GM23338 (cell line): ENCODE data around the gene BPI. TPM values are rescaled to one million over a fixed set of nuclear protein-coding genes. Genes with fewer than 3 reads are reported as not detected.
"Not testable (repeated sequence)": the region's sequence is repeated elsewhere in the genome, so short reads cannot be mapped to it uniquely, and the experiment has no call there.

ENCODE experiments used
- ATAC-seq: fragments of 200-7000 bp; cut with Tn5 transposase; 3 replicates; pipeline ENCODE4 v1.9.1; 2020
- DNase-seq: peaks from one replicate; pipeline ENCODE4 v3.0.0-alpha.2; 2015; ENCODE audit warnings: low spot score
- H2AFZ ChIP-seq: fragments of 200-600 bp; sonication (generic); 2 replicates; pipeline ENCODE4 v1.8.0; 2016; ENCODE audit warnings: antibody characterized with exemption, mild to moderate bottlenecking, moderate library complexity
- H3F3A ChIP-seq: fragments of 200-600 bp; sonication (generic); replicated peaks from 2 replicates; pipeline ENCODE4 v1.8.0; 2017; ENCODE audit warnings: antibody characterized with exemption, mixed run types, low read depth
- H3K27ac ChIP-seq: fragments of 200-600 bp; sonication (generic); 2 replicates; pipeline ENCODE4 v1.6.1; 2016; ENCODE audit warnings: low read depth
- H3K27me3 ChIP-seq: fragments of 200-600 bp; sonication (generic); 2 replicates; pipeline ENCODE4 v1.8.0; 2016; ENCODE audit warnings: mild to moderate bottlenecking, mixed run types, moderate library complexity; ENCODE audit not compliant: insufficient read depth
- H3K36me3 ChIP-seq: fragments of 200-600 bp; sonication (generic); 2 replicates; pipeline ENCODE4 v1.8.0; 2016; ENCODE audit warnings: mild to moderate bottlenecking; ENCODE audit not compliant: insufficient read depth
- H3K4me1 ChIP-seq: fragments of 200-600 bp; sonication (generic); 2 replicates; pipeline ENCODE4 v1.8.0; 2016; ENCODE audit warnings: mild to moderate bottlenecking, moderate library complexity; ENCODE audit not compliant: insufficient read depth
- H3K4me2 ChIP-seq: fragments of 200-600 bp; sonication (generic); 2 replicates; pipeline ENCODE4 v1.7.1; 2017; ENCODE audit warnings: mixed run types
- H3K4me3 ChIP-seq: fragments of 200-600 bp; sonication (generic); 2 replicates; pipeline ENCODE4 v1.6.1; 2016; ENCODE audit warnings: mixed run types
- H3K79me2 ChIP-seq: fragments of 200-600 bp; sonication (generic); replicated peaks from 2 replicates; pipeline ENCODE4 v1.8.0; 2017; ENCODE audit warnings: mild to moderate bottlenecking; ENCODE audit not compliant: insufficient read depth
- H3K9me2 ChIP-seq: fragments of 200-600 bp; sonication (generic); 2 replicates; pipeline ENCODE4 v1.8.0; 2017; ENCODE audit not compliant: insufficient read depth
- H4K20me1 ChIP-seq: fragments of 200-600 bp; sonication (generic); replicated peaks from 2 replicates; pipeline ENCODE4 v1.8.0; 2017; ENCODE audit warnings: mild to moderate bottlenecking; ENCODE audit not compliant: insufficient read depth
- H3K27ac Mint-ChIP-seq: 2 replicates; pipeline ENCODE4 v1.8.0; 2020; ENCODE audit warnings: inconsistent platforms, mild to moderate bottlenecking, moderate library complexity, mixed read lengths
- H3K27me3 Mint-ChIP-seq: 3 replicates; pipeline ENCODE4 v1.8.0; 2022; ENCODE audit warnings: low read depth, mild to moderate bottlenecking, moderate library complexity, mixed read lengths, inconsistent platforms; ENCODE audit not compliant: insufficient read depth, poor library complexity
- H3K36me3 Mint-ChIP-seq: 3 replicates; pipeline ENCODE4 v1.8.0; 2021; ENCODE audit warnings: low read depth, mild to moderate bottlenecking, inconsistent platforms, moderate library complexity, mixed read lengths
- H3K4me1 Mint-ChIP-seq: 3 replicates; pipeline ENCODE4 v1.8.0; 2020; ENCODE audit warnings: mild to moderate bottlenecking, inconsistent platforms, mixed read lengths
- H3K4me3 Mint-ChIP-seq: 3 replicates; pipeline ENCODE4 v1.8.0; 2021; ENCODE audit warnings: moderate library complexity, mild to moderate bottlenecking, inconsistent platforms, mixed read lengths
- H3K9me3 Mint-ChIP-seq: 3 replicates; pipeline ENCODE4 v1.8.0; 2020; ENCODE audit warnings: moderate library complexity, mild to moderate bottlenecking, inconsistent platforms, mixed read lengths
- EZH2 ChIP-seq: fragments of 200-600 bp; sonication (generic); IDR thresholded peaks from one replicate; pipeline ENCODE4 v1.8.0; 2017; ENCODE audit warnings: antibody characterized with exemption, mild to moderate bottlenecking, low read depth; ENCODE audit not compliant: unreplicated experiment
- EZH2phosphoT487 ChIP-seq: fragments of 200-600 bp; sonication (generic); IDR thresholded peaks from one replicate; pipeline ENCODE4 v1.8.1; 2018; ENCODE audit warnings: antibody characterized with exemption; ENCODE audit not compliant: unreplicated experiment
- POLR2AphosphoS5 ChIP-seq: IDR thresholded peaks from 2 replicates; pipeline ENCODE4 v1.6.1; 2016; ENCODE audit warnings: antibody characterized with exemption, low read depth
- STAT1 ChIP-seq: IDR thresholded peaks from one replicate; pipeline ENCODE4 v1.6.1; 2016; ENCODE audit warnings: antibody characterized with exemption; ENCODE audit not compliant: unreplicated experiment
- ZNF114 ChIP-seq: fragments of 250-450 bp; sonication (Bioruptor Pico); IDR thresholded peaks from 2 replicates; pipeline ENCODE4 v1.5.0; 2020; ENCODE audit warnings: mild to moderate bottlenecking, moderate library complexity
- polyA plus RNA-seq: library from polyadenylated mRNA; unstranded; fragments of >200 nt; fragmentation: Nextera tagmentation; extraction: Ambion mirVana; gene quantifications from 2 replicates; pipeline ENCODE4 v1.2.1, GENCODE V29; 2016
- total RNA-seq: library from RNA; depleted of rRNA; stranded (reverse); fragments of >200 nt; shearing (Covaris generic); gene quantifications from 2 replicates; pipeline ENCODE4 v1.2.3, GENCODE V29; 2014
- TF ChIP-seq, protein P1 (sequence below), 2 experiments: fragments of 200-600 bp in 1 of 2; sonication (generic) in 1 of 2; conservative IDR thresholded peaks; 2 replicates each; pipeline versions ENCODE4 v1.5.1 to v1.6.1; 2016 to 2017; ENCODE audit warnings: antibody characterized with exemption in 2 of 2, low read depth in 2 of 2, mild to moderate bottlenecking in 2 of 2, moderate library complexity in 1 of 2
- TF ChIP-seq, protein P2 (sequence below): fragments of 250-450 bp; sonication (Bioruptor Pico); IDR thresholded peaks from 2 replicates; pipeline ENCODE4 v1.5.0; 2020; ENCODE audit warnings: mild to moderate bottlenecking, moderate library complexity

The BPI gene
- total and polyA plus RNA-seq, 2 experiments from 2014 or later = not detected

DNA sequence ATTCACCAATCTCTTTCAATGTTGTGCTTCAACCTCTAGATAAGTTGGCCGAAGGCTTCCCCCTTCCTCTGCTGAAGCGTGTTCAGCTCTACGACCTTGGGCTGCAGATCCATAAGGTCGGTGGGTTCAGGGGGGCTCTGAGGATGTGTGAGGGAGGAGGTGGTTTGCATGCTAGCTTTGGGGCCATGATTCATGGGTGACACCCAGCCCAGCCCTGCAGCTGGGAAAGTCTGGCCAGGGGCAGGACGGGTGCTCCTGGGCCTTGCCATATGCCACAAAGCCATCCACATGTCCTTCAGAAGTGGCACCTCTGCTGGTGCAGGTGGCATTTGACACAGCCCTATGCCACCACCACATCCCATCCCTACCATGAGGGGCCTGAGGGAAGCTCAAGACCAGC lies 69.9 kb downstream of the BPI start:
- Histone ChIP-seq H2AFZ (no peak overlapping the region), H3K4me2 (no peak overlapping the region), H3K4me1 (no peaks in the 10 kb centered on the region), H4K20me1 (no peaks in the 10 kb centered on the region), H3K9me2 (0 out of 2 replicates have a peak, but pooled peaks cover 2% of the 10 kb centered on the region), H3F3A (no peaks in the 10 kb centered on the region), H3K27ac (no peak overlapping the region), H3K36me3 (no peaks in the 10 kb centered on the region), H3K79me2 (no peaks in the 10 kb centered on the region), H3K27me3 (no peaks in the 10 kb centered on the region), H3K4me3 (no peak overlapping the region)
- no peak for TF ChIP-seq EZH2
- no peak for TF ChIP-seq EZH2phosphoT487
- TF ChIP-seq STAT1 = no peak
- TF ChIP-seq, protein P1, sequence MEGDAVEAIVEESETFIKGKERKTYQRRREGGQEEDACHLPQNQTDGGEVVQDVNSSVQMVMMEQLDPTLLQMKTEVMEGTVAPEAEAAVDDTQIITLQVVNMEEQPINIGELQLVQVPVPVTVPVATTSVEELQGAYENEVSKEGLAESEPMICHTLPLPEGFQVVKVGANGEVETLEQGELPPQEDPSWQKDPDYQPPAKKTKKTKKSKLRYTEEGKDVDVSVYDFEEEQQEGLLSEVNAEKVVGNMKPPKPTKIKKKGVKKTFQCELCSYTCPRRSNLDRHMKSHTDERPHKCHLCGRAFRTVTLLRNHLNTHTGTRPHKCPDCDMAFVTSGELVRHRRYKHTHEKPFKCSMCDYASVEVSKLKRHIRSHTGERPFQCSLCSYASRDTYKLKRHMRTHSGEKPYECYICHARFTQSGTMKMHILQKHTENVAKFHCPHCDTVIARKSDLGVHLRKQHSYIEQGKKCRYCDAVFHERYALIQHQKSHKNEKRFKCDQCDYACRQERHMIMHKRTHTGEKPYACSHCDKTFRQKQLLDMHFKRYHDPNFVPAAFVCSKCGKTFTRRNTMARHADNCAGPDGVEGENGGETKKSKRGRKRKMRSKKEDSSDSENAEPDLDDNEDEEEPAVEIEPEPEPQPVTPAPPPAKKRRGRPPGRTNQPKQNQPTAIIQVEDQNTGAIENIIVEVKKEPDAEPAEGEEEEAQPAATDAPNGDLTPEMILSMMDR (conservative IDR thresholded peaks at IDR 0.05; ENCODE audit: low read depth in 2 of 2) = no peak
- no peak for TF ChIP-seq ZNF114 (CRISPR knock-in tag)
- TF ChIP-seq POLR2AphosphoS5 = no peak
- ATAC-seq (no peak), DNase-seq (no peak)
- peaks cover 5% of the 10 kb centered on the region; the same call in 1 of the 3 replicates for H3K36me3 Mint-ChIP-seq
- H3K9me3 Mint-ChIP-seq = peaks cover 11% of the 10 kb centered on the region
- H3K4me1 Mint-ChIP-seq = peaks cover 7% of the 10 kb centered on the region; the same call in 2 of the 3 replicates
- H3K27ac Mint-ChIP-seq = no peak overlapping the region
- H3K27me3 Mint-ChIP-seq = peaks cover 5% of the 10 kb centered on the region
- H3K4me3 Mint-ChIP-seq = no peak overlapping the region

DNA sequence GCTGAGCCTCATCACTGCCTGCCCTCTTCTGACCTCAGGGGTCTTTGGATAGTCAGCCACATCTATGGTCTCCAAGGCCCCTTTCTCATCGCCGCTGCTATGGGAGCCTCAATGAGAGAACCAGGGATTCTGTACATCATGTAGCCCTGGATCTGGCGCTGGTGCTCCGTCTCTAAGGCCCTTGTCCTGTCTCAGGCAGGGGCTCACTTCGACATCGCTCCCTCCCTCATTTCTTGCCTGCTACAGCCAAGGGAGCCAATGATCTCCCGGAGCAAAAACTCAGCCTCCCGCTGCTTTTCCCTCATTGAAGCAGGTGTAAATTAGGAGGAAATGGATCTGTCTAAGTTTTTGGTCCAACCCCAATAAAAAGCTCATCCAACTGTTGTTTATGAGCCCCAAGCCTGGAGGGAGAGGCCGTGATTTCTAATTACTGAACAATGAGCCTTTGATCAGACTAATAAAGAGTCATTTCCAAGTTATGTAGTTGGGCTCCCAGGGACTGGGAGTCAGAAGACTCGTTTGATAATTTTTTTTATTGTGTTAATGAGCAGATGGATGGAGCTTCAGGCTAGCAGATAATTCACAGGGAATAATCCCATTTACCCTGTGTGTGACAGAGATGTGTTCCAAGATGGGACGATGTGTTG lies 73.2 kb downstream of the BPI start:
- no peak overlapping the region for H2AFZ ChIP-seq
- H3K9me2 ChIP-seq = no peaks in the 10 kb centered on the region
- H3K4me1 Mint-ChIP-seq = no peaks in the 10 kb centered on the region
- H3K27ac ChIP-seq = no peak overlapping the region
- no peaks in the 10 kb centered on the region for H3K4me1 ChIP-seq
- no peaks in the 10 kb centered on the region for H3K36me3 ChIP-seq
- H3K27ac Mint-ChIP-seq = no peak overlapping the region
- TF ChIP-seq, protein P2, sequence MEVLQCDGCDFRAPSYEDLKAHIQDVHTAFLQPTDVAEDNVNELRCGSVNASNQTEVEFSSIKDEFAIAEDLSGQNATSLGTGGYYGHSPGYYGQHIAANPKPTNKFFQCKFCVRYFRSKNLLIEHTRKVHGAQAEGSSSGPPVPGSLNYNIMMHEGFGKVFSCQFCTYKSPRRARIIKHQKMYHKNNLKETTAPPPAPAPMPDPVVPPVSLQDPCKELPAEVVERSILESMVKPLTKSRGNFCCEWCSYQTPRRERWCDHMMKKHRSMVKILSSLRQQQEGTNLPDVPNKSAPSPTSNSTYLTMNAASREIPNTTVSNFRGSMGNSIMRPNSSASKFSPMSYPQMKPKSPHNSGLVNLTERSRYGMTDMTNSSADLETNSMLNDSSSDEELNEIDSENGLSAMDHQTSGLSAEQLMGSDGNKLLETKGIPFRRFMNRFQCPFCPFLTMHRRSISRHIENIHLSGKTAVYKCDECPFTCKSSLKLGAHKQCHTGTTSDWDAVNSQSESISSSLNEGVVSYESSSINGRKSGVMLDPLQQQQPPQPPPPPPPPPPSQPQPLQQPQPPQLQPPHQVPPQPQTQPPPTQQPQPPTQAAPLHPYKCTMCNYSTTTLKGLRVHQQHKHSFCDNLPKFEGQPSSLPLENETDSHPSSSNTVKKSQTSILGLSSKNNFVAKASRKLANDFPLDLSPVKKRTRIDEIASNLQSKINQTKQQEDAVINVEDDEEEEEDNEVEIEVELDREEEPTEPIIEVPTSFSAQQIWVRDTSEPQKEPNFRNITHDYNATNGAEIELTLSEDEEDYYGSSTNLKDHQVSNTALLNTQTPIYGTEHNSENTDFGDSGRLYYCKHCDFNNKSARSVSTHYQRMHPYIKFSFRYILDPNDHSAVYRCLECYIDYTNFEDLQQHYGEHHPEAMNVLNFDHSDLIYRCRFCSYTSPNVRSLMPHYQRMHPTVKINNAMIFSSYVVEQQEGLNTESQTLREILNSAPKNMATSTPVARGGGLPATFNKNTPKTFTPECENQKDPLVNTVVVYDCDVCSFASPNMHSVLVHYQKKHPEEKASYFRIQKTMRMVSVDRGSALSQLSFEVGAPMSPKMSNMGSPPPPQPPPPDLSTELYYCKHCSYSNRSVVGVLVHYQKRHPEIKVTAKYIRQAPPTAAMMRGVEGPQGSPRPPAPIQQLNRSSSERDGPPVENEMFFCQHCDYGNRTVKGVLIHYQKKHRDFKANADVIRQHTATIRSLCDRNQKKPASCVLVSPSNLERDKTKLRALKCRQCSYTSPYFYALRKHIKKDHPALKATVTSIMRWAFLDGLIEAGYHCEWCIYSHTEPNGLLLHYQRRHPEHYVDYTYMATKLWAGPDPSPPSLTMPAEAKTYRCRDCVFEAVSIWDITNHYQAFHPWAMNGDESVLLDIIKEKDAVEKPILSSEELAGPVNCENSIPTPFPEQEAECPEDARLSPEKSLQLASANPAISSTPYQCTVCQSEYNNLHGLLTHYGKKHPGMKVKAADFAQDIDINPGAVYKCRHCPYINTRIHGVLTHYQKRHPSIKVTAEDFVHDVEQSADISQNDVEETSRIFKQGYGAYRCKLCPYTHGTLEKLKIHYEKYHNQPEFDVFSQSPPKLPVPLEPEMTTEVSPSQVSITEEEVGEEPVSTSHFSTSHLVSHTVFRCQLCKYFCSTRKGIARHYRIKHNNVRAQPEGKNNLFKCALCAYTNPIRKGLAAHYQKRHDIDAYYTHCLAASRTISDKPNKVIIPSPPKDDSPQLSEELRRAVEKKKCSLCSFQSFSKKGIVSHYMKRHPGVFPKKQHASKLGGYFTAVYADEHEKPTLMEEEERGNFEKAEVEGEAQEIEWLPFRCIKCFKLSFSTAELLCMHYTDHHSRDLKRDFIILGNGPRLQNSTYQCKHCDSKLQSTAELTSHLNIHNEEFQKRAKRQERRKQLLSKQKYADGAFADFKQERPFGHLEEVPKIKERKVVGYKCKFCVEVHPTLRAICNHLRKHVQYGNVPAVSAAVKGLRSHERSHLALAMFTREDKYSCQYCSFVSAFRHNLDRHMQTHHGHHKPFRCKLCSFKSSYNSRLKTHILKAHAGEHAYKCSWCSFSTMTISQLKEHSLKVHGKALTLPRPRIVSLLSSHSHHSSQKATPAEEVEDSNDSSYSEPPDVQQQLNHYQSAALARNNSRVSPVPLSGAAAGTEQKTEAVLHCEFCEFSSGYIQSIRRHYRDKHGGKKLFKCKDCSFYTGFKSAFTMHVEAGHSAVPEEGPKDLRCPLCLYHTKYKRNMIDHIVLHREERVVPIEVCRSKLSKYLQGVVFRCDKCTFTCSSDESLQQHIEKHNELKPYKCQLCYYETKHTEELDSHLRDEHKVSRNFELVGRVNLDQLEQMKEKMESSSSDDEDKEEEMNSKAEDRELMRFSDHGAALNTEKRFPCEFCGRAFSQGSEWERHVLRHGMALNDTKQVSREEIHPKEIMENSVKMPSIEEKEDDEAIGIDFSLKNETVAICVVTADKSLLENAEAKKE = no peak
- peaks cover 7% of the 10 kb centered on the region for H3K27me3 Mint-ChIP-seq
- H3K27me3 ChIP-seq = no peaks in the 10 kb centered on the region
- peaks cover 5% of the 10 kb centered on the region; the same call in 1 of the 3 replicates for H3K36me3 Mint-ChIP-seq
- H3K79me2 ChIP-seq = no peaks in the 10 kb centered on the region
- DNase-seq (no peak), ATAC-seq (no peak)
- H3F3A ChIP-seq = no peaks in the 10 kb centered on the region
- H3K4me3 Mint-ChIP-seq = no peak overlapping the region
- H3K4me3 ChIP-seq = no peak overlapping the region
- no peak overlapping the region for H3K4me2 ChIP-seq
- H4K20me1 ChIP-seq = no peaks in the 10 kb centered on the region
- H3K9me3 Mint-ChIP-seq = peaks cover 14% of the 10 kb centered on the region

DNA sequence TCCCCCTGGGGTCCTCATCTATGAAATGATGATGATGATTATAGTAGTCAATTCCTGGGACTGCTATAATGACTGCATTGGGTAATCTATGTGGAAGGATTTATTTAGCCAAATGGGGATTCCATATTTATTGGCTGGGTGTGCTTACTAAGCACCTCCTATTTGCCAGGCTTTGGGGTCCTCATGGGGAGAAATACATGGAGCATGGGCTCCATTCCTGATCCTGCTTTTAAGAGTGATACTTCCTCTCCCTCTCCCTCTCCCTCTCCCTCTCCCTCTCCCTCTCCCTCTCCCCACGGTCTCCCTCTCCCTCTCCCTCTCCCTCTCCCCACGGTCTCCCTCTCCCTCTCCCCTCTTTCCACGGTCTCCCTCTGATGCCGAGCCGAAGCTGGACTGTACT lies 73.9 kb downstream of the BPI start:
- not testable (repeated sequence) for H3K79me2 ChIP-seq, H3K27ac Mint-ChIP-seq, H3K9me2 ChIP-seq, H3K4me1 ChIP-seq, H3K36me3 ChIP-seq, H3K4me3 Mint-ChIP-seq, H3K4me3 ChIP-seq, H3K36me3 Mint-ChIP-seq, H3K27me3 Mint-ChIP-seq, ATAC-seq, H4K20me1 ChIP-seq, H3F3A ChIP-seq, DNase-seq, H3K27ac ChIP-seq, H3K27me3 ChIP-seq, H3K4me2 ChIP-seq, H3K4me1 Mint-ChIP-seq, H2AFZ ChIP-seq
- peaks cover 14% of the 10 kb centered on the region for H3K9me3 Mint-ChIP-seq
